ENCODE results near the gene SELL. TPM values are rescaled to one million over a fixed set of nuclear protein-coding genes. Genes with fewer than 3 reads are reported as not detected.

Gene SELL
- total RNA-seq, 1 experiment from 2014 or later, result not detected

GRCh38 chr1:169653873-169654272 is 57.5 kb downstream of the SELL start:
- CTCF ChIA-PET, result no interaction called here
- POLR2A ChIA-PET (ENCODE audit: low non-redundant PET), result no interaction called here
- H3K27ac ChIP-seq (ENCODE audit: low read depth, low read length, poor library complexity, severe bottlenecking), result no peak overlapping the region
- no TSS peak for BruUV-seq (replicated peaks)
- TF ChIP-seq EZH2 (IDR thresholded peaks at IDR 0.05; ENCODE audit: borderline replicate concordance, low read depth, low read length, poor library complexity, severe bottlenecking), result no peak
- TF ChIP-seq CTCF (conservative IDR thresholded peaks at IDR 0.05; ENCODE audit: low read depth, low read length), result no peak
- DNase-seq (ENCODE audit: low spot score), result no peak
- no peaks in the 10 kb centered on the region for H3K27me3 ChIP-seq (replicated peaks; ENCODE audit: insufficient read depth, low read depth, low read length, poor library complexity)
- no peaks in the 10 kb centered on the region for H3K36me3 ChIP-seq (ENCODE audit: insufficient read depth, low read length, poor library complexity, severe bottlenecking)
- no peaks in the 10 kb centered on the region for H3K4me1 ChIP-seq (ENCODE audit: insufficient read depth, low read length, poor library complexity, severe bottlenecking)
- intact Hi-C loops (cut with micrococcal nuclease; ENCODE audit: unreplicated experiment), result no loop called here
- no peaks in the 10 kb centered on the region for H3K9me3 ChIP-seq (ENCODE audit: low read depth, low read length, poor library complexity, severe bottlenecking)
- no peak overlapping the region for H3K4me3 ChIP-seq (ENCODE audit: low read depth, low read length, poor library complexity, severe bottlenecking)

GRCh38 chr1:169651035-169651434 is 60.4 kb downstream of the SELL start:
- DNase-seq (ENCODE audit: low spot score), result no peak
- ChIA-PET POLR2A (ENCODE audit: low non-redundant PET) (no interaction called here), CTCF (no interaction called here)
- Histone ChIP-seq H3K27ac (ENCODE audit: low read depth, low read length, poor library complexity, severe bottlenecking) (no peak overlapping the region), H3K4me3 (ENCODE audit: low read depth, low read length, poor library complexity, severe bottlenecking) (no peak overlapping the region), H3K9me3 (ENCODE audit: low read depth, low read length, poor library complexity, severe bottlenecking) (no peaks in the 10 kb centered on the region), H3K27me3 (replicated peaks; ENCODE audit: insufficient read depth, low read depth, low read length, poor library complexity) (peaks cover 13% of the 10 kb centered on the region), H3K4me1 (ENCODE audit: insufficient read depth, low read length, poor library complexity, severe bottlenecking) (no peaks in the 10 kb centered on the region), H3K36me3 (ENCODE audit: insufficient read depth, low read length, poor library complexity, severe bottlenecking) (no peaks in the 10 kb centered on the region)
- intact Hi-C loops (cut with micrococcal nuclease; ENCODE audit: unreplicated experiment), result no loop called here
- TF ChIP-seq CTCF (conservative IDR thresholded peaks at IDR 0.05; ENCODE audit: low read depth, low read length) (no peak), EZH2 (IDR thresholded peaks at IDR 0.05; ENCODE audit: borderline replicate concordance, low read depth, low read length, poor library complexity, severe bottlenecking) (no peak)
- BruUV-seq (replicated peaks), result no TSS peak

DNA sequence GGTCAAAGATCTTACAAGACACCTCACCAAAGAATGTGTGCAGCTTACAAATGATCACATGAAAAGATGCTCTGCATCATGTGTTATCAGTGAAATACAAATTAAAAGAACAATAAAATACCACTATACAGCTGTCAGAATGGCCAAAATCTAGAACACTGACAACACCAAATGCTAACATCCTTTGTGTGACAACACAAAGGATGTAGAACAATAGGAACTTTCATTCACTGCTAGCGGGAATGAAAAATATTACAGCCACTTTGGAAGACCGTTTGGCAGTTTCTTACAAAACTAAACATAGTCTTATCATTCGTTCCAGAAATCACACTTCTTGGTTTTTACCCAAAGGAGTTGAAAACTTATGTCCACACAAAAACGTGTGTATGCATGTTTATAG is 60.9 kb downstream of the SELL start:
- no peak for DNase-seq (ENCODE audit: low spot score)
- no TSS peak for BruUV-seq (replicated peaks)
- ChIA-PET CTCF (no interaction called here), POLR2A (ENCODE audit: low non-redundant PET) (no interaction called here)
- Histone ChIP-seq H3K9me3 (ENCODE audit: low read depth, low read length, poor library complexity, severe bottlenecking) (no peaks in the 10 kb centered on the region), H3K36me3 (ENCODE audit: insufficient read depth, low read length, poor library complexity, severe bottlenecking) (no peaks in the 10 kb centered on the region), H3K4me1 (ENCODE audit: insufficient read depth, low read length, poor library complexity, severe bottlenecking) (no peaks in the 10 kb centered on the region), H3K4me3 (ENCODE audit: low read depth, low read length, poor library complexity, severe bottlenecking) (no peak overlapping the region), H3K27ac (ENCODE audit: low read depth, low read length, poor library complexity, severe bottlenecking) (no peak overlapping the region), H3K27me3 (replicated peaks; ENCODE audit: insufficient read depth, low read depth, low read length, poor library complexity) (peaks cover 15% of the 10 kb centered on the region)
- intact Hi-C loops (cut with micrococcal nuclease; ENCODE audit: unreplicated experiment), result no loop called here
- TF ChIP-seq EZH2 (IDR thresholded peaks at IDR 0.05; ENCODE audit: borderline replicate concordance, low read depth, low read length, poor library complexity, severe bottlenecking) (no peak), CTCF (conservative IDR thresholded peaks at IDR 0.05; ENCODE audit: low read depth, low read length) (no peak)
